ENCODE measurements around the gene CFLAR.
"Not testable (repeated sequence)": the region's sequence is repeated elsewhere in the genome, so short reads cannot be mapped to it uniquely, and the experiment has no call there.

Gene CFLAR

GRCh38 chr2:201144101-201145051, 28.4 kb downstream of the CFLAR start:
- H2AFZ ChIP-seq (ENCODE audit: low read length), result no peak overlapping the region
- no peak overlapping the region for H3K4me2 ChIP-seq (ENCODE audit: low read length)
- no peaks in the 10 kb centered on the region for H3K9me2 ChIP-seq (ENCODE audit: low read depth, low read length)
- TF ChIP-seq CTCF (IDR thresholded peaks at IDR 0.05; ENCODE audit: low read length), result no peak
- TF ChIP-seq EZH2 (IDR thresholded peaks at IDR 0.05; ENCODE audit: borderline replicate concordance, low read length), result no peak
- H3K27ac ChIP-seq (ENCODE audit: low read depth, low read length, poor library complexity, severe bottlenecking), result no peak overlapping the region
- H3K27me3 ChIP-seq (ENCODE audit: insufficient read depth, low read length), result no peaks in the 10 kb centered on the region
- no peak overlapping the region for H3K9ac ChIP-seq (ENCODE audit: low read length)
- H4K20me1 ChIP-seq (ENCODE audit: insufficient read depth, low read length), result no peaks in the 10 kb centered on the region
- H3K79me2 ChIP-seq (ENCODE audit: insufficient read depth, low read length), result no peaks in the 10 kb centered on the region
- H3K9me3 ChIP-seq (ENCODE audit: low read length), result no peaks in the 10 kb centered on the region
- H3K4me3 ChIP-seq (ENCODE audit: low read depth, low read length, poor library complexity, severe bottlenecking), result no peak overlapping the region
- H3K4me1 ChIP-seq (ENCODE audit: insufficient read depth, low read length, severe bottlenecking), result no peaks in the 10 kb centered on the region
- peaks cover 35% of the 10 kb centered on the region for H3K36me3 ChIP-seq (ENCODE audit: insufficient read depth, low read length)
- H3F3A ChIP-seq (ENCODE audit: insufficient read depth, low read length), result no peaks in the 10 kb centered on the region

- no peak overlapping the region for H3K4me3 ChIP-seq (ENCODE audit: low read depth, low read length, poor library complexity, severe bottlenecking)
- no peak overlapping the region for H3K9ac ChIP-seq (ENCODE audit: low read length)
- TF ChIP-seq EZH2 (IDR thresholded peaks at IDR 0.05; ENCODE audit: borderline replicate concordance, low read length) (no peak), CTCF (IDR thresholded peaks at IDR 0.05; ENCODE audit: low read length) (no peak)
- H3K27ac ChIP-seq (ENCODE audit: low read depth, low read length, poor library complexity, severe bottlenecking), result no peak overlapping the region
- H3K9me2 ChIP-seq (ENCODE audit: low read depth, low read length), result no peaks in the 10 kb centered on the region
- peaks cover 13% of the 10 kb centered on the region for H3K4me1 ChIP-seq (ENCODE audit: insufficient read depth, low read length, severe bottlenecking)
- peaks cover 43% of the 10 kb centered on the region for H3K36me3 ChIP-seq (ENCODE audit: insufficient read depth, low read length)
- H3K4me2 ChIP-seq (ENCODE audit: low read length), result no peak overlapping the region
- H4K20me1 ChIP-seq (ENCODE audit: insufficient read depth, low read length), result no peaks in the 10 kb centered on the region
- H3K27me3 ChIP-seq (ENCODE audit: insufficient read depth, low read length), result no peaks in the 10 kb centered on the region
- no peaks in the 10 kb centered on the region for H3F3A ChIP-seq (ENCODE audit: insufficient read depth, low read length)
- H3K9me3 ChIP-seq (ENCODE audit: low read length), result no peaks in the 10 kb centered on the region
- H3K79me2 ChIP-seq (ENCODE audit: insufficient read depth, low read length), result no peaks in the 10 kb centered on the region
- no peak overlapping the region for H2AFZ ChIP-seq (ENCODE audit: low read length)
Observed at GRCh38 chr2:201148434-201148990, 32.5 kb downstream of the CFLAR start.

- TF ChIP-seq EZH2 (IDR thresholded peaks at IDR 0.05; ENCODE audit: borderline replicate concordance, low read length), result no peak
- H2AFZ ChIP-seq (ENCODE audit: low read length), result no peak overlapping the region
- no peak overlapping the region for H3K27ac ChIP-seq (ENCODE audit: low read depth, low read length, poor library complexity, severe bottlenecking)
- H3K4me1 ChIP-seq (ENCODE audit: insufficient read depth, low read length, severe bottlenecking), result peaks cover 13% of the 10 kb centered on the region
- no peaks in the 10 kb centered on the region for H3K79me2 ChIP-seq (ENCODE audit: insufficient read depth, low read length)
- H3K4me2 ChIP-seq (ENCODE audit: low read length), result no peak overlapping the region
- H4K20me1 ChIP-seq (ENCODE audit: insufficient read depth, low read length), result no peaks in the 10 kb centered on the region
- H3K36me3 ChIP-seq (ENCODE audit: insufficient read depth, low read length), result peaks cover 38% of the 10 kb centered on the region
- H3K9me2 ChIP-seq (ENCODE audit: low read depth, low read length), result no peaks in the 10 kb centered on the region
- no peaks in the 10 kb centered on the region for H3K9me3 ChIP-seq (ENCODE audit: low read length)
- no peaks in the 10 kb centered on the region for H3K27me3 ChIP-seq (ENCODE audit: insufficient read depth, low read length)
- no peak overlapping the region for H3K9ac ChIP-seq (ENCODE audit: low read length)
- no peak overlapping the region for H3K4me3 ChIP-seq (ENCODE audit: low read depth, low read length, poor library complexity, severe bottlenecking)
- H3F3A ChIP-seq (ENCODE audit: insufficient read depth, low read length), result no peaks in the 10 kb centered on the region
Observed at GRCh38 chr2:201149064-201149820, 33.3 kb downstream of the CFLAR start.

GRCh38 chr2:201149821-201150165, 33.8 kb downstream of the CFLAR start:
- H3K4me2 ChIP-seq (ENCODE audit: low read length); H3K9me3 ChIP-seq (ENCODE audit: low read length); H3K27me3 ChIP-seq (ENCODE audit: insufficient read depth, low read length); H3K9ac ChIP-seq (ENCODE audit: low read length); H3F3A ChIP-seq (ENCODE audit: insufficient read depth, low read length); H3K4me3 ChIP-seq (ENCODE audit: low read depth, low read length, poor library complexity, severe bottlenecking); H2AFZ ChIP-seq (ENCODE audit: low read length); H4K20me1 ChIP-seq (ENCODE audit: insufficient read depth, low read length); H3K9me2 ChIP-seq (ENCODE audit: low read depth, low read length); H3K27ac ChIP-seq (ENCODE audit: low read depth, low read length, poor library complexity, severe bottlenecking); H3K79me2 ChIP-seq (ENCODE audit: insufficient read depth, low read length): not testable (repeated sequence)
- peaks cover 13% of the 10 kb centered on the region for H3K4me1 ChIP-seq (ENCODE audit: insufficient read depth, low read length, severe bottlenecking)
- peaks cover 39% of the 10 kb centered on the region for H3K36me3 ChIP-seq (ENCODE audit: insufficient read depth, low read length)

All from OCI-LY1 (cell line).